ENCODE measurements around the gene CELF5. TPM values are rescaled to one million over a fixed set of nuclear protein-coding genes. Genes with fewer than 3 reads are reported as not detected.

The CELF5 gene
- total and polyA plus RNA-seq, 10 of the 15 experiments (the other 5 are each of a cell fraction or from before 2014, with no cell fraction given), result 0.01 to 0.04 TPM; not detected in 8

GRCh38 chr19:3324405-3324856 is 100.0 kb downstream of the CELF5 start (continued):
- TF ChIP-seq ZNF592 (IDR thresholded peaks at IDR 0.05) (no peak), SMC3 (IDR thresholded peaks at IDR 0.05; ENCODE audit: borderline replicate concordance, low read length) (peak; percentile 63; the same call in 1 of the 2 replicates), YBX1 (IDR thresholded peaks at IDR 0.05) (no peak), MTA2 (IDR thresholded peaks at IDR 0.05; ENCODE audit: low read depth) (no peak), RELA (IDR thresholded peaks at IDR 0.05; ENCODE audit: borderline replicate concordance, partially characterized antibody) (no peak), ZBED1 (IDR thresholded peaks at IDR 0.05; ENCODE audit: borderline replicate concordance) (no peak), SMARCA5 (IDR thresholded peaks at IDR 0.05) (peak; percentile 89), NFYA (IDR thresholded peaks at IDR 0.05; ENCODE audit: borderline replicate concordance, low read depth, low read length) (no peak), FOXM1 (IDR thresholded peaks at IDR 0.05; ENCODE audit: low read depth, low read length) (no peak), FOXK2 (IDR thresholded peaks at IDR 0.05) (no peak), CHD1 (IDR thresholded peaks at IDR 0.05; ENCODE audit: low read depth, low read length) (no peak)
